H9 (cell line): ENCODE data around the gene HLA-A. TPM values are rescaled to one million over a fixed set of nuclear protein-coding genes. Genes with fewer than 3 reads are reported as not detected.

ENCODE experiments used
- DNase-seq: peaks from one replicate; pipeline ENCODE4 v3.0.0-alpha.2; 2017
- H2AFZ ChIP-seq: one replicate; pipeline ENCODE4 v1.6.1; 2013; ENCODE audit warnings: mild to moderate bottlenecking, low read length, control low read depth, moderate library complexity
- H2AK5ac ChIP-seq: 2 replicates; pipeline ENCODE4 v1.6.1; 2013; ENCODE audit warnings: low read length, control low read depth, mixed read lengths; ENCODE audit not compliant: insufficient read length
- H2BK120ac ChIP-seq: one replicate; pipeline ENCODE4 v1.6.1; 2013; ENCODE audit warnings: low read depth, mild to moderate bottlenecking, low read length, control low read depth, inconsistent platforms; ENCODE audit not compliant: poor library complexity, severe bottlenecking
- H2BK12ac ChIP-seq: 2 replicates; pipeline ENCODE4 v1.6.1; 2013; ENCODE audit warnings: low read length, control low read depth, mixed read lengths, low read depth; ENCODE audit not compliant: insufficient read length
- H2BK15ac ChIP-seq: 2 replicates; pipeline ENCODE4 v1.6.1; 2013; ENCODE audit warnings: low read depth, low read length, control low read depth
- H2BK20ac ChIP-seq: one replicate; pipeline ENCODE4 v1.6.1; 2013; ENCODE audit warnings: low read depth, mild to moderate bottlenecking, low read length, control low read depth, inconsistent platforms; ENCODE audit not compliant: poor library complexity, severe bottlenecking
- H2BK5ac ChIP-seq: 2 replicates; pipeline ENCODE4 v1.6.1; 2013; ENCODE audit warnings: low read length, control low read depth, mixed read lengths; ENCODE audit not compliant: insufficient read length
- H3K14ac ChIP-seq: 2 replicates; pipeline ENCODE4 v1.6.1; 2013; ENCODE audit warnings: low read length, control low read depth; ENCODE audit not compliant: insufficient read depth
- H3K18ac ChIP-seq: 2 replicates; pipeline ENCODE4 v1.6.1; 2013; ENCODE audit warnings: low read depth, mild to moderate bottlenecking, mixed read lengths, low read length, control low read depth; ENCODE audit not compliant: insufficient read length
- H3K23ac ChIP-seq: 2 replicates; pipeline ENCODE4 v1.6.1; 2013; ENCODE audit warnings: low read length, control low read depth, mixed read lengths, low read depth; ENCODE audit not compliant: insufficient read length
- H3K23me2 ChIP-seq: 2 replicates; pipeline ENCODE4 v1.6.1; 2013; ENCODE audit warnings: low read depth, mild to moderate bottlenecking, mixed read lengths, low read length, control low read depth; ENCODE audit not compliant: insufficient read length, poor library complexity, severe bottlenecking
- H3K27ac ChIP-seq: 2 replicates; pipeline ENCODE4 v1.5.1; 2013; ENCODE audit warnings: low read length, control low read depth, mixed read lengths, low read depth; ENCODE audit not compliant: insufficient read length
- H3K27me3 ChIP-seq: 2 replicates; pipeline ENCODE4 v1.6.1; 2013; ENCODE audit warnings: low read length, control low read depth, inconsistent platforms; ENCODE audit not compliant: insufficient read depth
- H3K4ac ChIP-seq: 2 replicates; pipeline ENCODE4 v1.6.1; 2013; ENCODE audit warnings: low read depth, mild to moderate bottlenecking, control low read depth, inconsistent platforms, low read length, moderate library complexity
- H3K4me1 ChIP-seq: 2 replicates; pipeline ENCODE4 v1.6.1; 2013; ENCODE audit warnings: low read length, control low read depth, inconsistent platforms; ENCODE audit not compliant: insufficient read depth
- H3K4me2 ChIP-seq: 2 replicates; pipeline ENCODE4 v1.6.1; 2013; ENCODE audit warnings: low read length, control low read depth, mixed read lengths; ENCODE audit not compliant: insufficient read length, insufficient read depth
- H3K56ac ChIP-seq: 2 replicates; pipeline ENCODE4 v1.6.1; 2013; ENCODE audit warnings: low read depth, mild to moderate bottlenecking, mixed read lengths, low read length, control low read depth; ENCODE audit not compliant: insufficient read length
- H3K79me1 ChIP-seq: 2 replicates; pipeline ENCODE4 v1.6.1; 2013; ENCODE audit warnings: low read depth, mild to moderate bottlenecking, moderate library complexity, low read length, control low read depth, inconsistent platforms; ENCODE audit not compliant: insufficient read depth, poor library complexity, severe bottlenecking
- H3K79me2 ChIP-seq: 2 replicates; pipeline ENCODE4 v1.6.1; 2013; ENCODE audit warnings: low read length, control low read depth, inconsistent platforms; ENCODE audit not compliant: insufficient read depth
- H3K9ac ChIP-seq: 2 replicates; pipeline ENCODE4 v1.6.1; 2013; ENCODE audit warnings: low read length, control low read depth, mixed read lengths; ENCODE audit not compliant: insufficient read length; ENCODE audit errors: extremely low read depth
- H3K9me3 ChIP-seq: one replicate; pipeline ENCODE4 v1.6.1; 2013; ENCODE audit warnings: low read depth, low read length, inconsistent platforms; ENCODE audit not compliant: control insufficient read depth
- H3T11ph ChIP-seq: one replicate; pipeline ENCODE4 v1.6.1; 2013; ENCODE audit warnings: mild to moderate bottlenecking, low read length, control low read depth, inconsistent platforms
- H4K20me1 ChIP-seq: one replicate; pipeline ENCODE4 v1.6.1; 2013; ENCODE audit not compliant: control insufficient read depth, insufficient read length, insufficient read depth
- H4K5ac ChIP-seq: 2 replicates; pipeline ENCODE4 v1.6.1; 2013; ENCODE audit warnings: low read depth, mild to moderate bottlenecking, mixed read lengths, low read length, control low read depth; ENCODE audit not compliant: insufficient read length
- H4K8ac ChIP-seq: replicated peaks from 2 replicates; pipeline ENCODE4 v1.6.1; 2013; ENCODE audit warnings: low read length, control low read depth, mixed read lengths, low read depth; ENCODE audit not compliant: insufficient read length
- H4K91ac ChIP-seq: 2 replicates; pipeline ENCODE4 v1.6.1; 2013; ENCODE audit warnings: low read depth, mild to moderate bottlenecking, moderate library complexity, mixed read lengths, low read length, control low read depth; ENCODE audit not compliant: insufficient read length
- H3K27ac Mint-ChIP-seq, 3 experiments: 2 replicates in 2 of 3; 3 replicates in 1 of 3; pipeline ENCODE4 v1.8.0; 2020 to 2021; ENCODE audit warnings: mixed read lengths in 3 of 3, mild to moderate bottlenecking in 1 of 3, moderate library complexity in 1 of 3
- H3K27me3 Mint-ChIP-seq: 2 replicates; pipeline ENCODE4 v1.8.0; 2021; ENCODE audit warnings: low read depth, mild to moderate bottlenecking, moderate library complexity, mixed read lengths
- H3K36me3 Mint-ChIP-seq, 3 experiments: 2 replicates in 2 of 3; 3 replicates in 1 of 3; pipeline ENCODE4 v1.8.0; 2020 to 2021; ENCODE audit warnings: low read depth in 3 of 3, mixed read lengths in 3 of 3; ENCODE audit not compliant: insufficient read depth in 1 of 3
- H3K4me1 Mint-ChIP-seq, 2 experiments: 2 replicates each; pipeline ENCODE4 v1.8.0; 2020; ENCODE audit warnings: mixed read lengths in 2 of 2
- H3K4me3 Mint-ChIP-seq, 2 experiments: 2 replicates in 1 of 2; 3 replicates in 1 of 2; pipeline ENCODE4 v1.8.0; 2020 to 2021; ENCODE audit warnings: mild to moderate bottlenecking in 2 of 2, mixed read lengths in 2 of 2, moderate library complexity in 1 of 2
- H3K9me3 Mint-ChIP-seq, 2 experiments: 2 replicates in 1 of 2; 3 replicates in 1 of 2; pipeline ENCODE4 v1.8.0; 2020; ENCODE audit warnings: mild to moderate bottlenecking in 2 of 2, mixed read lengths in 2 of 2, moderate library complexity in 1 of 2
- WGBS: extraction: QIAGEN DNeasy Blood & Tissue Kit; methylation state at CpG from one replicate; pipeline ENCODE4 v1.1.7; 2013; ENCODE audit warnings: missing lambda C conversion rate, low lambda C conversion rate, mixed read lengths; ENCODE audit not compliant: insufficient read length; ENCODE audit errors: extremely low coverage; 5-methylcytosine and 5-hydroxymethylcytosine counted together
- total RNA-seq: library from RNA; stranded (reverse); gene quantifications from 2 replicates; pipeline ENCODE4 v1.2.1, GENCODE V29; 2021
- TF ChIP-seq, protein P1 (sequence below): fragments of 200-600 bp; sonication (generic); conservative IDR thresholded peaks from 3 replicates; pipeline ENCODE4 v1.8.0; 2021; ENCODE audit warnings: antibody characterized with exemption, mild to moderate bottlenecking

HLA-A gene
- total RNA-seq, 1 experiment from 2014 or later = 248 TPM

DNA sequence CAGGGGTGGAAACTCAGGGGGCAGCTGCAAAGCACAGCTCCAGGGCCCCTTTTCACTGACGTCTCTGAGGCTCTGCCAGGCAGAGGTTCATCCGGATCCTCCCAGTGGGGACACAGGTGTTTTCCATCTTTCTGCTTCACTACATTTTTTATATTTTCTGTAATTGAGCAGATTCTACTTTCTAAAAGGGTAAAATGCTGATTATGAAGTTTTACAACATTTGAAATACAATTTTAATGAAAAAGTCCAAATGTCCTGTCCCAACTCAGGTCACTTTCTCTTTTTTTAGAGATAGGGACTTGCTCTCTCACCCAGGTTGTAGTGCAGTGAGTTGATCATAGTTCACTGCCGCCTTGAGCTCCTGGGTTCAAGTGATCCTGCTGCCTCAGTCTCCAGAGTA, 41.9 kb downstream of the HLA-A start:
- TF ChIP-seq, protein P1, sequence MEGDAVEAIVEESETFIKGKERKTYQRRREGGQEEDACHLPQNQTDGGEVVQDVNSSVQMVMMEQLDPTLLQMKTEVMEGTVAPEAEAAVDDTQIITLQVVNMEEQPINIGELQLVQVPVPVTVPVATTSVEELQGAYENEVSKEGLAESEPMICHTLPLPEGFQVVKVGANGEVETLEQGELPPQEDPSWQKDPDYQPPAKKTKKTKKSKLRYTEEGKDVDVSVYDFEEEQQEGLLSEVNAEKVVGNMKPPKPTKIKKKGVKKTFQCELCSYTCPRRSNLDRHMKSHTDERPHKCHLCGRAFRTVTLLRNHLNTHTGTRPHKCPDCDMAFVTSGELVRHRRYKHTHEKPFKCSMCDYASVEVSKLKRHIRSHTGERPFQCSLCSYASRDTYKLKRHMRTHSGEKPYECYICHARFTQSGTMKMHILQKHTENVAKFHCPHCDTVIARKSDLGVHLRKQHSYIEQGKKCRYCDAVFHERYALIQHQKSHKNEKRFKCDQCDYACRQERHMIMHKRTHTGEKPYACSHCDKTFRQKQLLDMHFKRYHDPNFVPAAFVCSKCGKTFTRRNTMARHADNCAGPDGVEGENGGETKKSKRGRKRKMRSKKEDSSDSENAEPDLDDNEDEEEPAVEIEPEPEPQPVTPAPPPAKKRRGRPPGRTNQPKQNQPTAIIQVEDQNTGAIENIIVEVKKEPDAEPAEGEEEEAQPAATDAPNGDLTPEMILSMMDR = no peak
- no peak overlapping the region for H4K5ac ChIP-seq
- H2BK15ac ChIP-seq = no peak overlapping the region
- no peak overlapping the region for H4K91ac ChIP-seq
- no peaks in the 10 kb centered on the region for H3K79me2 ChIP-seq
- no peak overlapping the region for H2BK120ac ChIP-seq
- no peaks in the 10 kb centered on the region for H3K4me1 ChIP-seq
- H3K4me1 Mint-ChIP-seq = peaks cover 4 to 5% of the 10 kb centered on the region in 2 experiments
- H2AK5ac ChIP-seq = no peak overlapping the region
- no peaks in the 10 kb centered on the region for H4K20me1 ChIP-seq
- no peaks in the 10 kb centered on the region; the same call in 1 of the 2 replicates for H3K27me3 ChIP-seq
- H3K27ac Mint-ChIP-seq = no peak overlapping the region
- H4K8ac ChIP-seq = no peak overlapping the region
- H3K14ac ChIP-seq = no peak overlapping the region
- H2AFZ ChIP-seq = no peak overlapping the region
- no peak overlapping the region for H3K4me2 ChIP-seq
- no peak overlapping the region for H3K9ac ChIP-seq
- no peak overlapping the region for H3K23ac ChIP-seq
- no peak overlapping the region for H3K4ac ChIP-seq
- H2BK20ac ChIP-seq = no peak overlapping the region
- H3K36me3 Mint-ChIP-seq = no peaks in the 10 kb centered on the region
- H3K56ac ChIP-seq = no peak overlapping the region
- H2BK12ac ChIP-seq = no peak overlapping the region
- H3K27ac ChIP-seq = no peak overlapping the region
- no CpG with 5 or more reads among the region's 3 CpGs for WGBS
- H2BK5ac ChIP-seq = no peak overlapping the region
- no peak overlapping the region for H3K18ac ChIP-seq
- H3K23me2 ChIP-seq = no peaks in the 10 kb centered on the region
- H3K4me3 Mint-ChIP-seq = no peak overlapping the region
- H3K9me3 ChIP-seq = no peaks in the 10 kb centered on the region
- no peaks in the 10 kb centered on the region for H3K9me3 Mint-ChIP-seq
- peaks cover 13% of the 10 kb centered on the region for H3K27me3 Mint-ChIP-seq
- no peak overlapping the region for H3T11ph ChIP-seq
- H3K79me1 ChIP-seq = no peaks in the 10 kb centered on the region
- DNase-seq = no peak
